HUES48 (cell line): ENCODE measurements around the gene DERL3.
A peak's percentile ranks its signal among the peaks of the same experiment; 100 is the strongest.

Experiments
- H3K27ac ChIP-seq: one replicate; pipeline ENCODE4 v1.7.0; 2013; ENCODE audit warnings: low read depth, low read length, inconsistent platforms
- H3K27me3 ChIP-seq: 2 replicates; pipeline ENCODE4 v1.6.1; 2013; ENCODE audit warnings: mild to moderate bottlenecking, low read length; ENCODE audit not compliant: control insufficient read depth, insufficient read depth
- H3K36me3 ChIP-seq: 2 replicates; pipeline ENCODE4 v1.6.1; 2013; ENCODE audit warnings: low read length; ENCODE audit not compliant: control insufficient read depth, insufficient read depth
- H3K4me1 ChIP-seq: 2 replicates; pipeline ENCODE4 v1.6.1; 2013; ENCODE audit warnings: mild to moderate bottlenecking, low read length; ENCODE audit not compliant: control insufficient read depth, insufficient read depth
- H3K4me3 ChIP-seq: 2 replicates; pipeline ENCODE4 v1.5.1; 2013; ENCODE audit warnings: mild to moderate bottlenecking, low read depth, low read length
- H3K9ac ChIP-seq: 2 replicates; pipeline ENCODE4 v1.6.1; 2013; ENCODE audit warnings: mild to moderate bottlenecking, low read depth, low read length, moderate library complexity
- H3K9me3 ChIP-seq: 2 replicates; pipeline ENCODE4 v1.6.1; 2013; ENCODE audit warnings: low read length; ENCODE audit not compliant: control insufficient read depth, insufficient read depth

The DERL3 gene

GRCh38 chr22:23800297-23801237 lies 38.2 kb downstream of the DERL3 start:
- Histone ChIP-seq H3K4me3 (no peak overlapping the region), H3K4me1 (no peaks in the 10 kb centered on the region), H3K36me3 (peaks cover 78% of the 10 kb centered on the region), H3K9me3 (no peaks in the 10 kb centered on the region), H3K27me3 (no peaks in the 10 kb centered on the region), H3K9ac (no peak overlapping the region), H3K27ac (no peak overlapping the region)

DNA sequence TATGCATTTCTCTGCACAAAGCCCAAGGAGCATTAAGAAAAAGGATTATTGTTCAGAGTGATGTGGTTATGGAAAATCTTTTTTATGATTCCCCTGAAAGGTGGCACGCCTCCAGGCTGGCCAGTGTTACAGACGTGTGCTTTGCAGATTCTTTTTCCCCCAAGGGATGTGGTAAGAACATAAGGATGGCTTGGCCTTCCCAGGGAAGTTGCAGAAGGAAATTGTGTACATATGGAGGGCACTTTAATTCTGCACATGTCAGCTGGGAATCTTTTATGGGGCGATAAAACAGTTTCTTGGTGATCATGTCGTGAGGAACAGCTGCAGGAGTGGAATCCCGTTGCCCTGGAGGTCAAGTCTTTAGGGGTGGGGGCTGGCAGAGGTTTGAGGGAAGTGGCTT lies 42.3 kb downstream of the DERL3 start:
- no peak overlapping the region for H3K9ac ChIP-seq
- no peaks in the 10 kb centered on the region for H3K4me1 ChIP-seq
- H3K36me3 ChIP-seq: peaks cover 79% of the 10 kb centered on the region
- H3K27me3 ChIP-seq: no peaks in the 10 kb centered on the region
- no peak overlapping the region for H3K27ac ChIP-seq
- no peaks in the 10 kb centered on the region for H3K9me3 ChIP-seq
- H3K4me3 ChIP-seq: no peak overlapping the region

DNA sequence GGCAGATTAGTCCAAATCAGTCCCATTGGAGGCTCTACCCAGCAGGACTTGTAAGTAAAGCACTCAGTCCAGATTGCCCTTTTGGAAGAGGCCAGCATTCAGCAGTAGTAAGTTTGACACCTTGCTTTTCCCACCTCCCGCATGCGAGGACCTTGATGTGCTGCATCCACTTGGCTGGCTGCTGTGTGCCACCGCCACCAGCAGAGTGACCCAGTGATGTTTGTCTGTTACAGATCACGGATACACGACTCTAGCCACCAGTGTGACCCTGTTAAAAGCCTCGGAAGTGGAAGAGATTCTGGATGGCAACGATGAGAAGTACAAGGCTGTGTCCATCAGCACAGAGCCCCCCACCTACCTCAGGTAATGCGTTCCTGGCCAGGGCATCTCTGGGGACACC lies 45.5 kb downstream of the DERL3 start:
- Histone ChIP-seq H3K9me3 (no peaks in the 10 kb centered on the region), H3K27ac (no peak overlapping the region), H3K4me1 (peaks cover 12% of the 10 kb centered on the region), H3K4me3 (no peak overlapping the region), H3K36me3 (peaks cover 62% of the 10 kb centered on the region), H3K9ac (no peak overlapping the region), H3K27me3 (no peaks in the 10 kb centered on the region)

GRCh38 chr22:23791738-23792645 lies 46.8 kb downstream of the DERL3 start:
- H3K27me3 ChIP-seq: no peaks in the 10 kb centered on the region
- H3K36me3 ChIP-seq: peaks cover 53% of the 10 kb centered on the region
- no peaks in the 10 kb centered on the region for H3K9me3 ChIP-seq
- peaks cover 12% of the 10 kb centered on the region for H3K4me1 ChIP-seq
- H3K9ac ChIP-seq: no peak overlapping the region
- H3K27ac ChIP-seq: no peak overlapping the region
- H3K4me3 ChIP-seq: no peak overlapping the region

DNA sequence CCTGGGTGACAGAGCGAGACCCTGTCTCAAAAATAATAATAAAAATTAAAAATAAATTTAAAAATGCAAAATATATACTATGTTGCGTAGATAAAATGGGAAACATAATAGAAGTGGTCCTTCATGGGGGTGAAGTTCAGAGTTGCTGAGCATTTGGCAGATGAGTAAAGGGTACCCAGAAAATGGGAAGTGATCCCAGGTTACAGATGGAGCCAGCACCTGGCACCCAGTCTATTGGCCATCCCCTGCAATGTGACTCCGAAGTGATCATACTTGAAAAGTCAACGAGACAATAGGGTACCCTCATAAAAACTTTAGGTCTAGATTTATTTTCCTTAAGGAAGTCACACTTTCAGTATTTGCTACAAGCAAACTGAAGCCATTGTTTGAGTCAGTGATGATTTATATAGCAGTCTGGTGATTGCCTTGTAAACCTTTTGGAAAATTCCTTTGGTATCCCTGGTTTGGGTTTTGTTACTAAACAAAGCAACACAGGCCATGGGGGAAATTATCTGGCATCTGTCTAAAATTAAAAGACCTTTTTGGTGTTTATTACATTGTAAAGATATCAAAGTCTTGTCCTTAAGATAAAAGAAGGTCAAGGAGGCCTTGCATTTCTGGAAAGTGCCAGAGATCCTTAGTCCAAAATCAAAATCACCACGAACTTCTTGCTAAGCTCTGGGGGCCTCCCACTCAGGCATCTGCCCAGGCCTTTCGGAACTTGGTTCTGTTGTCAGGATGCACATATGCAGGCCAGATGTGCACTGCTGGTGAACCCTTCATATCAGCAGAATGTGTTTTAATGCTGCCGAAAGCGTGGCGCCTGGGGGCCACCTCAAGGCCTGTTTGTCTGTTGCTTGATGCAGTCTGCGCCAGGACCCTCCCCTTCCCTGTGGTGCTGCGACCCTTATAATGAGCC lies 47.7 kb downstream of the DERL3 start:
- Histone ChIP-seq H3K9me3 (no peaks in the 10 kb centered on the region), H3K4me3 (no peak overlapping the region), H3K9ac (no peak overlapping the region), H3K4me1 (peaks cover 18% of the 10 kb centered on the region), H3K27me3 (no peaks in the 10 kb centered on the region), H3K27ac (no peak overlapping the region), H3K36me3 (peaks cover 47% of the 10 kb centered on the region)

DNA sequence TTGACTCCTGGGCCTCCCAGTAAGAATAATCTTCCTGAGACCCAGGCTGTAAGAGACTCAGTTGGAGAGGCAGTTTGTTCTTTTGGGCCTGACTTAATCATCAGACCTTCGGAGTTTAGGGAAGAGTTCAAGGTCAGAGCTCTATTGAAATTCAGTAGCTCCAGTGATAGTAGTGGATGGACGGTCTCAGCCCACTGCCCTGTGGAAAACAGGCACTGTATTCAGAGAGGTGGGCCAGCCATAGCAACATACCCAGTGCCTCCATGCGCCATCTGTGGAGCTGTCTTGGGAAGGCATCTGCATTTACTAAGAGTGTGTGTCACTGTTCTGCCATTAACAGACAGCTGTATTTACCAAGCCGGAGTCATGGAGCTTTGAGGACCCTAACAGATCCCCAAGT lies 49.2 kb downstream of the DERL3 start:
- H3K27ac ChIP-seq: peak overlapping the region; percentile 7
- no peak overlapping the region for H3K4me3 ChIP-seq
- H3K9ac ChIP-seq: no peak overlapping the region
- H3K36me3 ChIP-seq: peaks cover 36% of the 10 kb centered on the region
- peaks cover 18% of the 10 kb centered on the region for H3K4me1 ChIP-seq
- no peaks in the 10 kb centered on the region for H3K9me3 ChIP-seq
- H3K27me3 ChIP-seq: no peaks in the 10 kb centered on the region

- Histone ChIP-seq H3K36me3 (peaks cover 30% of the 10 kb centered on the region), H3K9ac (no peak overlapping the region)
Observed at GRCh38 chr22:23789121-23789520, 49.7 kb downstream of the DERL3 start.

GRCh38 chr22:23787910-23788309 lies 50.9 kb downstream of the DERL3 start:
- Histone ChIP-seq H3K27ac (peak overlapping the region; percentile 100), H3K36me3 (peaks cover 19% of the 10 kb centered on the region), H3K9me3 (no peaks in the 10 kb centered on the region), H3K9ac (peak overlapping the region; percentile 70; the same call in 1 of the 2 replicates), H3K4me1 (peaks cover 18% of the 10 kb centered on the region), H3K4me3 (peak overlapping the region; percentile 88), H3K27me3 (no peaks in the 10 kb centered on the region)

More at GRCh38 chr22:23789121-23789520, 49.7 kb downstream of the DERL3 start:
- H3K4me1 ChIP-seq: peaks cover 18% of the 10 kb centered on the region
- no peak overlapping the region for H3K4me3 ChIP-seq
- H3K27ac ChIP-seq: peak overlapping the region; percentile 7
- no peaks in the 10 kb centered on the region for H3K9me3 ChIP-seq
- no peaks in the 10 kb centered on the region for H3K27me3 ChIP-seq

- Histone ChIP-seq H3K27ac (peak overlapping the region; percentile 100), H3K9ac (peak overlapping the region; percentile 70)
Observed at GRCh38 chr22:23787600-23787896, 51.3 kb downstream of the DERL3 start.

More at GRCh38 chr22:23787600-23787896, 51.3 kb downstream of the DERL3 start:
- Histone ChIP-seq H3K9me3 (no peaks in the 10 kb centered on the region), H3K4me3 (peak overlapping the region; percentile 88), H3K36me3 (peaks cover 16% of the 10 kb centered on the region; the same call in 1 of the 2 replicates), H3K27me3 (no peaks in the 10 kb centered on the region), H3K4me1 (peaks cover 18% of the 10 kb centered on the region)
